ENCODE results near the gene KRTAP1-5.
"Not testable (repeated sequence)": the region's sequence is repeated elsewhere in the genome, so short reads cannot be mapped to it uniquely, and the experiment has no call there.

The KRTAP1-5 gene
- total RNA-seq: 0 reads per million in 4 experiments

GRCh38 chr17:41026715-41027471, at the start of gene KRTAP1-5:
KRTAP1-5 (minus strand) TSS chr17:41027208; CDS start chr17:41027155, 53 bp downstream.
- DNase-seq: no peak

- no peak for DNase-seq
These were observed 49.8 kb upstream of the KRTAP1-5 start for GRCh38 chr17:41076788-41077187.

- DNase-seq: no peak
These were observed 46.7 kb upstream of the KRTAP1-5 start for GRCh38 chr17:41073676-41074075.

GRCh38 chr17:41071606-41072360, 44.8 kb upstream of the KRTAP1-5 start:
- DNase-seq: no peak

- DNase-seq: no peak
These were observed 42.0 kb upstream of the KRTAP1-5 start for GRCh38 chr17:41069031-41069430.

GRCh38 chr17:41067281-41067680, 40.3 kb upstream of the KRTAP1-5 start:
- DNase-seq: no peak

GRCh38 chr17:41065829-41066624, 39.0 kb upstream of the KRTAP1-5 start, which contains the start of gene KRTAP2-4:
KRTAP2-4 (minus strand) TSS chr17:41065879; CDS start chr17:41065845, 34 bp downstream.
- DNase-seq: no peak

GRCh38 chr17:41065016-41065689, 38.1 kb upstream of the KRTAP1-5 start:
- DNase-seq: not testable (repeated sequence)

GRCh38 chr17:41064301-41064700, 37.3 kb upstream of the KRTAP1-5 start:
- DNase-seq: no peak

GRCh38 chr17:41063449-41063848, 36.4 kb upstream of the KRTAP1-5 start:
- DNase-seq: no peak

GRCh38 chr17:41061964-41062363, 35.0 kb upstream of the KRTAP1-5 start:
- DNase-seq: no peak

- no peak for DNase-seq
These were observed 33.1 kb upstream of the KRTAP1-5 start, which contains the start of gene KRTAP2-3 for GRCh38 chr17:41060052-41060604. KRTAP2-3 (minus strand) TSS chr17:41060114; CDS start chr17:41060050, 64 bp downstream.

- not testable (repeated sequence) for DNase-seq
These were observed 32.5 kb upstream of the KRTAP1-5 start for GRCh38 chr17:41059276-41060051.

- no peak for DNase-seq
These were observed 31.7 kb upstream of the KRTAP1-5 start for GRCh38 chr17:41058741-41059140.

- no peak for DNase-seq
These were observed 30.5 kb upstream of the KRTAP1-5 start for GRCh38 chr17:41057547-41057946.

- DNase-seq: not testable (repeated sequence)
These were observed 28.1 kb upstream of the KRTAP1-5 start, which contains the start of gene KRTAP2-2 for GRCh38 chr17:41055130-41055529. KRTAP2-2 (minus strand) TSS chr17:41055230; CDS start chr17:41055211, 19 bp downstream.

- DNase-seq: not testable (repeated sequence)
These were observed 27.5 kb upstream of the KRTAP1-5 start for GRCh38 chr17:41054556-41054955.

- no peak for DNase-seq
These were observed 27.0 kb upstream of the KRTAP1-5 start for GRCh38 chr17:41054025-41054424.

GRCh38 chr17:41052566-41052965, 25.6 kb upstream of the KRTAP1-5 start:
- no peak for DNase-seq

GRCh38 chr17:41049110-41049509, 22.1 kb upstream of the KRTAP1-5 start:
- no peak for DNase-seq

- no peak for DNase-seq
These were observed 21.4 kb upstream of the KRTAP1-5 start for GRCh38 chr17:41048441-41048840.

All from effector CD8-positive, alpha-beta T cell (primary cell).